GM23248 (cell line): ENCODE results near the gene LRP5. TPM values are rescaled to one million over a fixed set of nuclear protein-coding genes. Genes with fewer than 3 reads are reported as not detected.
"Not testable (repeated sequence)": the region's sequence is repeated elsewhere in the genome, so short reads cannot be mapped to it uniquely, and the experiment has no call there.

ENCODE experiments used
- DNase-seq: peaks from one replicate; pipeline ENCODE4 v3.0.0-alpha.2; 2015
- H2AFZ ChIP-seq: fragments of 200-600 bp; sonication (generic); 2 replicates; pipeline ENCODE4 v1.6.1; 2016; ENCODE audit warnings: antibody characterized with exemption
- H3F3A ChIP-seq: fragments of 200-600 bp; sonication (generic); 2 replicates; pipeline ENCODE4 v1.6.1; 2016; ENCODE audit warnings: mild to moderate bottlenecking, antibody characterized with exemption, mixed run types; ENCODE audit not compliant: insufficient read depth
- H3K27ac ChIP-seq: fragments of 200-600 bp; sonication (generic); 2 replicates; pipeline ENCODE4 v1.5.1; 2016; ENCODE audit warnings: mild to moderate bottlenecking
- H3K27me3 ChIP-seq: fragments of 200-600 bp; sonication (generic); replicated peaks from 2 replicates; pipeline ENCODE4 v1.6.1; 2016; ENCODE audit warnings: mild to moderate bottlenecking; ENCODE audit not compliant: insufficient read depth
- H3K36me3 ChIP-seq: fragments of 200-600 bp; sonication (generic); 2 replicates; pipeline ENCODE4 v1.6.1; 2016; ENCODE audit warnings: low read depth, mild to moderate bottlenecking
- H3K4me1 ChIP-seq: fragments of 200-600 bp; sonication (generic); 2 replicates; pipeline ENCODE4 v1.6.1; 2016; ENCODE audit warnings: mild to moderate bottlenecking; ENCODE audit not compliant: insufficient read depth
- H3K4me2 ChIP-seq: fragments of 200-600 bp; sonication (generic); one replicate; pipeline ENCODE4 v1.6.1; 2016; ENCODE audit warnings: mild to moderate bottlenecking; ENCODE audit not compliant: unreplicated experiment
- H3K4me3 ChIP-seq: fragments of 200-600 bp; sonication (generic); 2 replicates; pipeline ENCODE4 v1.5.1; 2016; ENCODE audit warnings: mild to moderate bottlenecking
- H3K79me2 ChIP-seq: fragments of 200-600 bp; sonication (generic); 2 replicates; pipeline ENCODE4 v1.6.1; 2016; ENCODE audit warnings: mild to moderate bottlenecking; ENCODE audit not compliant: insufficient read depth
- H3K9ac ChIP-seq: fragments of 200-600 bp; sonication (generic); 2 replicates; pipeline ENCODE4 v1.6.1; 2016; ENCODE audit warnings: mild to moderate bottlenecking
- H3K9me2 ChIP-seq: fragments of 200-600 bp; sonication (generic); 2 replicates; pipeline ENCODE4 v1.6.1; 2016; ENCODE audit warnings: mixed run types, mild to moderate bottlenecking, moderate library complexity; ENCODE audit not compliant: insufficient read depth
- H3K9me3 ChIP-seq: fragments of 200-600 bp; sonication (generic); one replicate; pipeline ENCODE4 v1.6.1; 2017; ENCODE audit warnings: low read depth
- H4K20me1 ChIP-seq: fragments of 200-600 bp; sonication (generic); 2 replicates; pipeline ENCODE4 v1.6.0; 2016; ENCODE audit not compliant: insufficient read depth
- EZH2 ChIP-seq: fragments of 200-600 bp; sonication (generic); IDR thresholded peaks from 2 replicates; pipeline ENCODE4 v1.6.1; 2018; ENCODE audit warnings: antibody characterized with exemption, mild to moderate bottlenecking; ENCODE audit not compliant: insufficient read depth, poor library complexity, severe bottlenecking
- EZH2phosphoT487 ChIP-seq: fragments of 200-600 bp; sonication (generic); IDR thresholded peaks from 2 replicates; pipeline ENCODE4 v1.6.1; 2018; ENCODE audit warnings: antibody characterized with exemption, moderate library complexity, mild to moderate bottlenecking, low read depth; ENCODE audit not compliant: insufficient read depth
- WGBS, 2 experiments: methylation state at CpG; one replicate each; pipeline ENCODE4 v1.1.6; 2015 to 2017; ENCODE audit warnings: low lambda C conversion rate in 2 of 2, low coverage in 1 of 2; ENCODE audit errors: missing lambda C conversion rate in 2 of 2; 5-methylcytosine and 5-hydroxymethylcytosine counted together
- in situ Hi-C: fragments of 300-500 bp; cut with MboI; formaldehyde crosslinking; loops from 2 replicates; pipeline ENCODE4 v1.15.0; 2020
- polyA plus RNA-seq: library from polyadenylated mRNA; unstranded; fragments of >200 nt; fragmentation: Nextera tagmentation; extraction: Ambion mirVana; gene quantifications from 2 replicates; pipeline ENCODE4 v1.2.1, GENCODE V29; 2016
- total RNA-seq: library from RNA; depleted of rRNA; stranded (reverse); fragments of >200 nt; shearing (Covaris generic); gene quantifications from 2 replicates; pipeline ENCODE4 v1.2.3, GENCODE V29; 2014

LRP5 gene
- total and polyA plus RNA-seq, 2 experiments from 2014 or later: 3.0 TPM

DNA sequence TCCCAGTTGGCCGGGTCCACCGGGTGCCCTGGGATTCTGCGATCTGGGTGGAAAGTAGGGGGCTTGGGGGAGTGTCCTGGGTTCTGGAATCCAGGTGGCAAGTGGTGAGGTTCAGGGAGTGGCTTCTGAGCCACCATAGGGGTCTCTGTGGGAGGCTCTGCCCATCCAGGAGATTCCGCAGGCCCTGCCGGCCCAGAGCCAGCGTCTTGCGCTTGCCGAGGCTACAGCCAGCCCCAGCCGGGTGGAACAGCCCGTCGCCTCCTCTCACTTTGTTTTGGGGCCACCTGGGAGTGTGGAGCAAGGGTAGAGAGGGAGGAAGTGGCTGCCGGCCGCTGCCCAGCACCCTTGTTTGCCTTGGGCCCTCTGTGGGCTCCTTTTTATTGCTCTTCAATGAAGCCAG lies 87.5 kb downstream of the LRP5 start:
- Histone ChIP-seq H3K9ac (no peak overlapping the region), H3K9me3 (no peaks in the 10 kb centered on the region), H4K20me1 (no peaks in the 10 kb centered on the region), H3K9me2 (no peaks in the 10 kb centered on the region), H3K4me1 (no peaks in the 10 kb centered on the region), H3K4me2 (no peak overlapping the region), H3F3A (no peaks in the 10 kb centered on the region), H3K27ac (no peak overlapping the region), H3K27me3 (no peaks in the 10 kb centered on the region), H3K4me3 (no peak overlapping the region), H3K79me2 (no peaks in the 10 kb centered on the region), H3K36me3 (no peaks in the 10 kb centered on the region), H2AFZ (no peak overlapping the region)
- WGBS, 2 experiments: 90 to 91% methylated on average over 12 of the region's 13 CpGs
- in situ Hi-C loops: no loop called here
- no peak for TF ChIP-seq EZH2phosphoT487
- no peak for TF ChIP-seq EZH2
- no peak for DNase-seq

DNA sequence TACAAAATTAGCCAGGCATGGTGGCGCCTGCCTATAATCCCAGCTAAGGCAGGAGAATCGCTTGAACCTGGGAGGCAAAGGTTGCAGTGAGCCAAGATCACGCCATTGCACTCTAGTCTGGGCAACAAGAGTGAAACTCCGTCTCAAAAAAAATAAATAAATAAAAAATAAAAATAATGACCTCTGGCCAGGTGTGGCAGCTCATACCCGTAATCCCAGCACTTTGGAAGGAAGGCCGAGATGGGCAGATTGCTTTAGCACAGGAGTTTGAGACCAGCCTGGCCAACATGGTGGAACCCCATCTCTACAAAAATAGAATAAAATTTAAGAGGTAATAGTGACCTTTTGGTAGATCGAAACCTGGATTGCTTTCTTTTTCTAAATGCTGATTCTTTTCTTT lies 88.2 kb downstream of the LRP5 start:
- 90 to 93% methylated on average over 7 of the region's 7 CpGs for WGBS, 2 experiments
- not testable (repeated sequence) for H3K4me1 ChIP-seq, H2AFZ ChIP-seq

DNA sequence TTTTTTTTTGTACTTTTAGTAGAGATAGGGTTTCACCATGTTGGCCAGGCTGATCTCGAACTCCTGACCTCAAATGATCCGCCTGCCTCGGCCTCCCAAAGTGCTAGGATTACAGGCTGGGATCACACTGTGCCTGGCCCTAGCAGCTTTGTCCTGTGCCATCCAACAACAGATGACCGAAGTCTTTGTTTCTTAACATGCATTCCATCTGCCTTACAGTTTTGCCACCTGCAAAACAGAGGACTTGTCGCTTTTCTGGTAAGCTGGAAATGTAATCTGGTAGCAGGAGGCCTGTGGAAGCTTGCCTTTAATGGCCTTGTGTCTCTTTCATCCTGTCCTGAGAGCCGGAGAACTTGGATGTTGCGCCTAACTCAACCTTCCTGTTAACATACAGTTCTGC lies 89.5 kb downstream of the LRP5 start:
- no peaks in the 10 kb centered on the region for H3K9me3 ChIP-seq
- no peaks in the 10 kb centered on the region for H3K4me1 ChIP-seq
- H3K4me2 ChIP-seq: no peak overlapping the region
- no peak overlapping the region for H3K9ac ChIP-seq
- H3K9me2 ChIP-seq: no peaks in the 10 kb centered on the region
- H3K27me3 ChIP-seq: no peaks in the 10 kb centered on the region
- no peaks in the 10 kb centered on the region for H3F3A ChIP-seq
- no peaks in the 10 kb centered on the region for H3K79me2 ChIP-seq
- no peaks in the 10 kb centered on the region for H4K20me1 ChIP-seq
- H3K27ac ChIP-seq: no peak overlapping the region
- WGBS, 2 experiments: 70 to 74% methylated on average over 7 of the region's 7 CpGs
- TF ChIP-seq EZH2: no peak
- no peak for TF ChIP-seq EZH2phosphoT487
- no peaks in the 10 kb centered on the region for H3K36me3 ChIP-seq
- H3K4me3 ChIP-seq: no peak overlapping the region
- H2AFZ ChIP-seq: no peak overlapping the region
- in situ Hi-C loops: no loop called here
- no peak for DNase-seq

More for the DNA sequence above, 88.2 kb downstream of the LRP5 start:
- DNase-seq, H3K9me2 ChIP-seq, H3K9me3 ChIP-seq, H3K4me3 ChIP-seq, H4K20me1 ChIP-seq, H3K27ac ChIP-seq, H3F3A ChIP-seq, H3K79me2 ChIP-seq, H3K36me3 ChIP-seq, H3K9ac ChIP-seq, H3K27me3 ChIP-seq, H3K4me2 ChIP-seq, in situ Hi-C loops: not testable (repeated sequence)

GRCh38 chr11:68402355-68403031 lies 90.1 kb downstream of the LRP5 start:
- H3K9me3 ChIP-seq: no peaks in the 10 kb centered on the region
- H3F3A ChIP-seq: no peaks in the 10 kb centered on the region
- H3K9me2 ChIP-seq: no peaks in the 10 kb centered on the region
- H3K9ac ChIP-seq: no peak overlapping the region
- no peak overlapping the region for H2AFZ ChIP-seq
- in situ Hi-C loops: no loop called here
- TF ChIP-seq EZH2phosphoT487: no peak
- no peak for TF ChIP-seq EZH2
- no peaks in the 10 kb centered on the region for H4K20me1 ChIP-seq
- no peaks in the 10 kb centered on the region for H3K36me3 ChIP-seq
- H3K4me2 ChIP-seq: no peak overlapping the region
- H3K79me2 ChIP-seq: no peaks in the 10 kb centered on the region
- no peak overlapping the region for H3K4me3 ChIP-seq
- DNase-seq: no peak
- H3K27ac ChIP-seq: no peak overlapping the region
- 92 to 93% methylated on average over 15 of the region's 15 CpGs for WGBS, 2 experiments
- no peaks in the 10 kb centered on the region for H3K4me1 ChIP-seq
- no peaks in the 10 kb centered on the region for H3K27me3 ChIP-seq

DNA sequence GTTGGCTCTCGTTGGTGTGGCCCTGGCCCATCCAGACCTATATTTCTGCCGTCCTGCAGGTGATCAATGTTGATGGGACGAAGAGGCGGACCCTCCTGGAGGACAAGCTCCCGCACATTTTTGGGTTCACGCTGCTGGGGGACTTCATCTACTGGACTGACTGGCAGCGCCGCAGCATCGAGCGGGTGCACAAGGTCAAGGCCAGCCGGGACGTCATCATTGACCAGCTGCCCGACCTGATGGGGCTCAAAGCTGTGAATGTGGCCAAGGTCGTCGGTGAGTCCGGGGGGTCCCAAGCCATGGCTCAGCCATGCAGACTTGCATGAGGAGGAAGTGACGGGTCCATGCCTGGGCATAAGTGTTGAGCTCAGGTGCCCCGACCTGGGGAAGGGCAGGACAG lies 91.0 kb downstream of the LRP5 start:
- Histone ChIP-seq H3K4me1 (no peaks in the 10 kb centered on the region), H3K79me2 (no peaks in the 10 kb centered on the region), H3K9me2 (no peaks in the 10 kb centered on the region), H3F3A (no peaks in the 10 kb centered on the region), H3K4me2 (no peak overlapping the region), H3K9me3 (no peaks in the 10 kb centered on the region), H3K36me3 (no peaks in the 10 kb centered on the region), H2AFZ (no peak overlapping the region), H4K20me1 (no peaks in the 10 kb centered on the region), H3K27me3 (no peaks in the 10 kb centered on the region), H3K4me3 (no peak overlapping the region), H3K27ac (no peak overlapping the region), H3K9ac (no peak overlapping the region)
- DNase-seq: no peak
- 92 to 95% methylated on average over 17 to 18 of the region's 18 CpGs for WGBS, 2 experiments
- TF ChIP-seq EZH2 (no peak), EZH2phosphoT487 (no peak)
- in situ Hi-C loops: no loop called here
